Measurements from ENCODE around the gene ST3GAL4.
"Not testable (repeated sequence)": the region's sequence is repeated elsewhere in the genome, so short reads cannot be mapped to it uniquely, and the experiment has no call there.

ST3GAL4 gene

GRCh38 chr11:126391286-126391954 is 35.9 kb downstream of the ST3GAL4 start:
- DNase-seq, result no peak

GRCh38 chr11:126391970-126392632 is 36.6 kb downstream of the ST3GAL4 start:
- DNase-seq, result no peak

GRCh38 chr11:126392633-126393013 is 37.1 kb downstream of the ST3GAL4 start:
- DNase-seq, result no peak

- DNase-seq, result no peak
Observed at GRCh38 chr11:126393143-126393542, 37.7 kb downstream of the ST3GAL4 start.

- DNase-seq, result no peak
Observed at GRCh38 chr11:126394036-126394435, 38.5 kb downstream of the ST3GAL4 start.

GRCh38 chr11:126394634-126395072 is 39.2 kb downstream of the ST3GAL4 start:
- DNase-seq, result not testable (repeated sequence)

- not testable (repeated sequence) for DNase-seq
Observed at GRCh38 chr11:126395784-126396183, 40.3 kb downstream of the ST3GAL4 start.

- DNase-seq, result not testable (repeated sequence)
Observed at GRCh38 chr11:126396266-126396665, 40.8 kb downstream of the ST3GAL4 start.

- DNase-seq, result no peak
Observed at GRCh38 chr11:126396965-126397364, 41.5 kb downstream of the ST3GAL4 start.

GRCh38 chr11:126398296-126398695 is 42.8 kb downstream of the ST3GAL4 start:
- DNase-seq, result no peak

GRCh38 chr11:126398721-126399120 is 43.2 kb downstream of the ST3GAL4 start:
- no peak for DNase-seq

GRCh38 chr11:126400019-126400418 is 44.5 kb downstream of the ST3GAL4 start:
- no peak for DNase-seq

GRCh38 chr11:126400479-126400878 is 45.0 kb downstream of the ST3GAL4 start:
- no peak for DNase-seq

GRCh38 chr11:126403022-126403581 is 47.6 kb downstream of the ST3GAL4 start:
- DNase-seq, result no peak

- no peak for DNase-seq
Observed at GRCh38 chr11:126403658-126404057, 48.2 kb downstream of the ST3GAL4 start.

GRCh38 chr11:126404367-126404766 is 48.9 kb downstream of the ST3GAL4 start:
- DNase-seq, result no peak

- no peak for DNase-seq
Observed at GRCh38 chr11:126405374-126405773, 49.9 kb downstream of the ST3GAL4 start.

- DNase-seq, result no peak
Observed at GRCh38 chr11:126405906-126406305, 50.4 kb downstream of the ST3GAL4 start.

GRCh38 chr11:126406368-126406767 is 50.9 kb downstream of the ST3GAL4 start:
- no peak for DNase-seq

- no peak for DNase-seq
Observed at GRCh38 chr11:126407101-126407521, 51.6 kb downstream of the ST3GAL4 start.

- no peak for DNase-seq
Observed at GRCh38 chr11:126407682-126408288, 52.3 kb downstream of the ST3GAL4 start.

- no peak for DNase-seq
Observed at GRCh38 chr11:126408496-126408895, 53.0 kb downstream of the ST3GAL4 start.

- no peak for DNase-seq
Observed at GRCh38 chr11:126408901-126409619, 53.6 kb downstream of the ST3GAL4 start.

All from SW 1271 (cell line).